ENCODE measurements around the gene APOLD1. TPM values are rescaled to one million over a fixed set of nuclear protein-coding genes. Genes with fewer than 3 reads are reported as not detected.
A peak's percentile ranks its signal among the peaks of the same experiment; 100 is the strongest.

The APOLD1 gene
- total and polyA plus RNA-seq, 8 donors: 1.6 to 6.4 (median 3.0) TPM

GRCh38 chr12:12774791-12775190 lies 10.7 kb upstream of the APOLD1 start:
- TF ChIP-seq CTCF (IDR thresholded peaks at IDR 0.05): no peak
- peaks cover 0 to 14% (median 11%) of the 10 kb centered on the region in 3 donors for H3K4me1 ChIP-seq
- FAIRE-seq (no peak), ATAC-seq (no peak), DNase-seq (no peak)
- no peaks in the 10 kb centered on the region for H3K36me3 ChIP-seq
- H3K4me3 ChIP-seq: no peak overlapping the region
- 90 to 91% methylated on average over 3 of the region's 3 CpGs for WGBS, 2 donors
- intact Hi-C loops (cut with DNase I): no loop called here
- no peaks in the 10 kb centered on the region for H3K27me3 ChIP-seq
- no peaks in the 10 kb centered on the region for H3K9me3 ChIP-seq
- no peak overlapping the region for H3K27ac ChIP-seq

- TF ChIP-seq CTCF (IDR thresholded peaks at IDR 0.05): no peak
- intact Hi-C loops (cut with DNase I): no loop called here
- Histone ChIP-seq H3K36me3 (no peaks in the 10 kb centered on the region), H3K9me3 (no peaks in the 10 kb centered on the region), H3K4me1 (peaks cover 0 to 18% (median 13%) of the 10 kb centered on the region in 3 donors), H3K4me3 (no peak overlapping the region), H3K27ac (peak overlapping the region in 2 of 4 donors; percentile 9 to 39), H3K27me3 (no peaks in the 10 kb centered on the region)
- ATAC-seq (peak; percentile 62 to 81 (median 77)), DNase-seq (peak in 1 of 6 donors; percentile 13), FAIRE-seq (no peak)
- 35% methylated on average over 5 of the region's 5 CpGs for WGBS, 2 donors
These were observed 9.2 kb upstream of the APOLD1 start for GRCh38 chr12:12776261-12776660.

GRCh38 chr12:12777092-12777491 lies 8.4 kb upstream of the APOLD1 start:
- Histone ChIP-seq H3K4me1 (peaks cover 0 to 18% (median 13%) of the 10 kb centered on the region in 3 donors), H3K27ac (peak overlapping the region in 1 of 4 donors; percentile 9), H3K9me3 (no peaks in the 10 kb centered on the region), H3K27me3 (no peaks in the 10 kb centered on the region), H3K4me3 (no peak overlapping the region), H3K36me3 (no peaks in the 10 kb centered on the region)
- no peak for ATAC-seq
- no peak for DNase-seq
- WGBS, 2 donors: 82 to 87% methylated on average over 3 of the region's 3 CpGs
- no peak for TF ChIP-seq CTCF (IDR thresholded peaks at IDR 0.05)
- no peak for FAIRE-seq
- intact Hi-C loops (cut with DNase I): no loop called here

GRCh38 chr12:12779007-12779406 lies 6.5 kb upstream of the APOLD1 start:
- DNase-seq (no peak), FAIRE-seq (no peak), ATAC-seq (no peak)
- TF ChIP-seq CTCF (IDR thresholded peaks at IDR 0.05): no peak
- peaks cover 0 to 18% (median 13%) of the 10 kb centered on the region in 3 donors for H3K4me1 ChIP-seq
- 96 to 98% methylated on average over 2 of the region's 2 CpGs for WGBS, 2 donors
- no peaks in the 10 kb centered on the region for H3K9me3 ChIP-seq
- intact Hi-C loops (cut with DNase I): no loop called here
- no peaks in the 10 kb centered on the region for H3K27me3 ChIP-seq
- H3K36me3 ChIP-seq: no peaks in the 10 kb centered on the region
- no peak overlapping the region for H3K4me3 ChIP-seq
- peak overlapping the region in 1 of 4 donors; percentile 19 for H3K27ac ChIP-seq

- no peaks in the 10 kb centered on the region for H3K9me3 ChIP-seq
- no peaks in the 10 kb centered on the region for H3K27me3 ChIP-seq
- FAIRE-seq (peak; percentile 56), DNase-seq (no peak), ATAC-seq (peak; percentile 42 to 78 (median 66))
- intact Hi-C loops (cut with DNase I): no loop called here
- peaks cover 0 to 18% (median 13%) of the 10 kb centered on the region in 3 donors for H3K4me1 ChIP-seq
- no peaks in the 10 kb centered on the region for H3K36me3 ChIP-seq
- TF ChIP-seq CTCF (IDR thresholded peaks at IDR 0.05): no peak
- 3 to 5% methylated on average over 3 of the region's 3 CpGs for WGBS, 2 donors
- no peak overlapping the region for H3K4me3 ChIP-seq
- H3K27ac ChIP-seq: peak overlapping the region in 1 of 4 donors; percentile 19
These were observed 5.9 kb upstream of the APOLD1 start for GRCh38 chr12:12779529-12779928.
